A549 (cell line): ENCODE results near the gene RAB30.

ENCODE experiments used
- CTCF ChIP-seq: fragments of >200 bp; sonication (Bioruptor Twin); formaldehyde crosslinking; IDR thresholded peaks from 3 replicates; pipeline ENCODE4 v1.5.1; 2016
- KDM1A ChIP-seq: fragments of 200-600 bp; sonication (generic); IDR thresholded peaks from 2 replicates; pipeline ENCODE4 v1.6.1; 2016; ENCODE audit warnings: low read depth, mild to moderate bottlenecking
- RCOR1 ChIP-seq: fragments of 150-350 bp; IDR thresholded peaks from 2 replicates; pipeline ENCODE4 v1.6.1; 2014; ENCODE audit warnings: antibody characterized with exemption, low read length, low read depth

- TF ChIP-seq CTCF = no peak
- TF ChIP-seq KDM1A = no peak
- no peak for TF ChIP-seq RCOR1
These were observed 28.6 kb downstream of the RAB30 start for GRCh38 chr11:83042964-83043711.
